Skeletal muscle satellite cell (primary cell): ENCODE data around the gene ACLY.
"Not testable (repeated sequence)": the region's sequence is repeated elsewhere in the genome, so short reads cannot be mapped to it uniquely, and the experiment has no call there.

Source experiments
- H3K27me3 ChIP-seq: 2 replicates; pipeline ENCODE4 v1.7.0; 2013; ENCODE audit warnings: low read length; ENCODE audit not compliant: control insufficient read depth, insufficient read depth
- H3K36me3 ChIP-seq: 2 replicates; pipeline ENCODE4 v1.7.0; 2013; ENCODE audit warnings: mild to moderate bottlenecking, control low read depth, low read length; ENCODE audit not compliant: insufficient read depth
- H3K4me1 ChIP-seq: 2 replicates; pipeline ENCODE4 v1.7.0; 2013; ENCODE audit warnings: low read length; ENCODE audit not compliant: control insufficient read depth, insufficient read depth
- H3K4me2 ChIP-seq: 2 replicates; pipeline ENCODE4 v1.7.0; 2013; ENCODE audit warnings: mild to moderate bottlenecking, low read length
- H3K4me3 ChIP-seq: 2 replicates; pipeline ENCODE4 v1.7.0; 2013; ENCODE audit warnings: low read length
- H3K9ac ChIP-seq: 2 replicates; pipeline ENCODE4 v1.7.0; 2013; ENCODE audit warnings: mild to moderate bottlenecking, low read depth, low read length, moderate library complexity
- H3K9me3 ChIP-seq: replicated peaks from 2 replicates; pipeline ENCODE4 v1.7.0; 2013; ENCODE audit warnings: mild to moderate bottlenecking, control low read depth, low read length

Gene ACLY

GRCh38 chr17:41937970-41938954 lies 19.5 kb upstream of the ACLY start:
- Histone ChIP-seq H3K4me1 (no peaks in the 10 kb centered on the region), H3K9me3 (no peaks in the 10 kb centered on the region), H3K36me3 (no peaks in the 10 kb centered on the region), H3K4me2 (no peak overlapping the region), H3K4me3 (no peak overlapping the region), H3K9ac (no peak overlapping the region), H3K27me3 (no peaks in the 10 kb centered on the region)

- Histone ChIP-seq H3K27me3 (no peaks in the 10 kb centered on the region), H3K4me2 (no peak overlapping the region), H3K9me3 (no peaks in the 10 kb centered on the region), H3K4me3 (no peak overlapping the region), H3K9ac (no peak overlapping the region), H3K4me1 (no peaks in the 10 kb centered on the region), H3K36me3 (no peaks in the 10 kb centered on the region)
These were observed 16.9 kb upstream of the ACLY start for GRCh38 chr17:41935641-41936040.

GRCh38 chr17:41932816-41933389 lies 14.2 kb upstream of the ACLY start:
- Histone ChIP-seq H3K9me3 (no peaks in the 10 kb centered on the region), H3K9ac (no peak overlapping the region), H3K4me1 (peaks cover 9% of the 10 kb centered on the region), H3K27me3 (no peaks in the 10 kb centered on the region), H3K4me3 (no peak overlapping the region), H3K4me2 (no peak overlapping the region), H3K36me3 (no peaks in the 10 kb centered on the region)

GRCh38 chr17:41931715-41932114 lies 13.0 kb upstream of the ACLY start:
- not testable (repeated sequence) for H3K4me1 ChIP-seq, H3K27me3 ChIP-seq, H3K36me3 ChIP-seq, H3K4me3 ChIP-seq, H3K9me3 ChIP-seq, H3K4me2 ChIP-seq, H3K9ac ChIP-seq

- Histone ChIP-seq H3K9ac (peak overlapping the region; percentile 69), H3K4me3 (peak overlapping the region; percentile 72), H3K4me2 (peak overlapping the region; percentile 87)
- not testable (repeated sequence) for H3K9me3 ChIP-seq, H3K4me1 ChIP-seq, H3K36me3 ChIP-seq, H3K27me3 ChIP-seq
These were observed 12.0 kb upstream of the ACLY start for GRCh38 chr17:41930833-41931156.

GRCh38 chr17:41930009-41930832 lies 11.5 kb upstream of the ACLY start, which contains the start of gene ODAD4:
TSS of gene ODAD4 (plus strand) at chr17:41930617. CDS start at chr17:41930724, 107 bp downstream.
- Histone ChIP-seq H3K4me2 (peak within 1 kb of the TSS; percentile 87), H3K9me3 (no peaks in the 10 kb centered on the region), H3K4me3 (peak within 1 kb of the TSS; percentile 72), H3K27me3 (no peaks in the 10 kb centered on the region), H3K9ac (peak within 1 kb of the TSS; percentile 72), H3K4me1 (peaks cover 9% of the 10 kb centered on the region), H3K36me3 (no peaks in the 10 kb centered on the region)

- Histone ChIP-seq H3K36me3 (no peaks in the 10 kb centered on the region), H3K4me3 (no peak overlapping the region), H3K9ac (no peak overlapping the region), H3K9me3 (no peaks in the 10 kb centered on the region), H3K4me1 (peaks cover 9% of the 10 kb centered on the region), H3K27me3 (no peaks in the 10 kb centered on the region), H3K4me2 (peak overlapping the region; percentile 87)
These were observed 10.0 kb upstream of the ACLY start for GRCh38 chr17:41928693-41929251.

GRCh38 chr17:41925991-41926590 lies 7.3 kb upstream of the ACLY start:
- Histone ChIP-seq H3K9me3 (no peaks in the 10 kb centered on the region), H3K9ac (no peak overlapping the region), H3K4me3 (no peak overlapping the region), H3K4me1 (peaks cover 9% of the 10 kb centered on the region), H3K27me3 (no peaks in the 10 kb centered on the region), H3K4me2 (no peak overlapping the region), H3K36me3 (no peaks in the 10 kb centered on the region)

GRCh38 chr17:41920580-41920955 lies 1.8 kb upstream of the ACLY start:
- Histone ChIP-seq H3K9me3 (no peaks in the 10 kb centered on the region), H3K4me1 (peaks cover 28% of the 10 kb centered on the region), H3K4me2 (no peak overlapping the region), H3K36me3 (no peaks in the 10 kb centered on the region), H3K9ac (no peak overlapping the region), H3K27me3 (no peaks in the 10 kb centered on the region), H3K4me3 (no peak overlapping the region)

GRCh38 chr17:41919840-41920579 lies 1.3 kb upstream of the ACLY start:
- peak overlapping the region; percentile 82 for H3K4me2 ChIP-seq
- no peak overlapping the region for H3K9ac ChIP-seq
- H3K4me3 ChIP-seq = no peak overlapping the region
- H3K9me3 ChIP-seq = no peaks in the 10 kb centered on the region
- peaks cover 34% of the 10 kb centered on the region for H3K4me1 ChIP-seq
- H3K36me3 ChIP-seq = no peaks in the 10 kb centered on the region
- H3K27me3 ChIP-seq = no peaks in the 10 kb centered on the region
